Colonic mucosa (tissue), 4 donors: ENCODE data around the gene ZEB2. TPM values are rescaled to one million over a fixed set of nuclear protein-coding genes. Genes with fewer than 3 reads are reported as not detected.

Experiments used
- DNase-seq: peaks from one replicate; pipeline ENCODE4 v3.0.0-alpha.2; 2020
- H3K27ac ChIP-seq: fragments of 200-600 bp; one replicate; pipeline ENCODE4 v1.8.0; 2021
- H3K27me3 ChIP-seq: fragments of 200-600 bp; one replicate; pipeline ENCODE4 v1.8.0; 2021
- H3K36me3 ChIP-seq: fragments of 200-600 bp; one replicate; pipeline ENCODE4 v1.8.0; 2021
- H3K4me1 ChIP-seq: fragments of 200-600 bp; one replicate; pipeline ENCODE4 v1.8.0; 2021; ENCODE audit warnings: mild to moderate bottlenecking
- H3K4me3 ChIP-seq: fragments of 200-600 bp; one replicate; pipeline ENCODE4 v1.8.0; 2021
- H3K9ac ChIP-seq, 2 donors: one replicate each; pipeline ENCODE4 v1.7.0; 2013; ENCODE audit warnings: control low read depth in 2 of 2, low read depth in 2 of 2, low read length in 2 of 2
- H3K9me3 ChIP-seq: fragments of 200-600 bp; one replicate; pipeline ENCODE4 v1.8.0; 2021
- CTCF ChIP-seq: fragments of 200-600 bp; IDR thresholded peaks from one replicate; pipeline ENCODE4 v1.8.0; 2022; ENCODE audit warnings: antibody characterized with exemption, mild to moderate bottlenecking
- intact Hi-C: fragments of 100-400 bp; cut with DNase I; formaldehyde crosslinking; loops from one replicate; pipeline ENCODE4 v1.14.1; 2022
- total RNA-seq, 2 donors: library from RNA; stranded (reverse); fragmentation: NEBNext Ultra II Directional in 1 of 2; extraction: Animal tissue kit (Norgen Biotek cat#: 25700) in 1 of 2; gene quantifications; one replicate each; pipeline ENCODE4 v1.2.1, GENCODE V29; 2021
- donor health status: healthy.
- donor health status: DM: no; HTN: no; CAD: no.
- donor health status: DM: no; HTN: no; CAD: no.

The ZEB2 gene
- total RNA-seq, 2 donors from 2014 or later = 17.4 to 29.6 TPM

DNA sequence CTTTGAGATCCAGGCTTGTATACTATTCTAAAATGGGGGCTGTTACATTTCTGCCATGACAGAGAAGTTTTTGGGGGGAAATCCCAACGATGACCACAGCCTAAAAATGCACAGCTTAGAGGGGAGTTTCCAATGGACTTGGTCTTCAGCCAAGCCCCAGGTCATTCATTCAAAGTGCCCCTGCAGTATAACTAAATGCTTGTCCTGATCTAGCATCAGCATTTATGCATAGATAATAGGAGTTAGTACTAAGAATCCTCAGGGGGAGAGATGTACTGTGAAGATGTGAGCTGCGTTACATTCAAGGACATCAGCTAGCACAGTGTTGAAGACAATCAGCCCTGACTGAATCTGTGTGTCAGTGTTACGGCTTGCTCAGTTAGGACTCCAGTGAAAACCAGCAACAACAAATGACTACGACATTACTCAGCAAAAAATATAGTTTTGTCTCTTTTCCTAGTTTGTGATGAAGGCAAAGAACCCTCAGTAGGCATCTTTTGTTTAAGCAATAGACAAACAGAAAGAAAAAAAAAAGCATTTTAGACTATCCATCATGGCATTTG, 160.9 kb downstream of the ZEB2 start:
- H3K4me3 ChIP-seq = no peak overlapping the region
- no peaks in the 10 kb centered on the region for H3K4me1 ChIP-seq
- TF ChIP-seq CTCF = no peak
- intact Hi-C loops = no loop called here
- H3K27me3 ChIP-seq = no peaks in the 10 kb centered on the region
- DNase-seq = no peak
- H3K36me3 ChIP-seq = no peaks in the 10 kb centered on the region
- H3K27ac ChIP-seq = no peak overlapping the region
- no peaks in the 10 kb centered on the region for H3K9me3 ChIP-seq
- no peak overlapping the region for H3K9ac ChIP-seq

GRCh38 chr2:144358374-144358964, 161.4 kb downstream of the ZEB2 start:
- no peak for DNase-seq
- Histone ChIP-seq H3K9me3 (no peaks in the 10 kb centered on the region), H3K4me1 (no peaks in the 10 kb centered on the region), H3K36me3 (no peaks in the 10 kb centered on the region), H3K4me3 (no peak overlapping the region), H3K27ac (no peak overlapping the region), H3K27me3 (no peaks in the 10 kb centered on the region), H3K9ac (no peak overlapping the region)
- intact Hi-C loops = no loop called here
- TF ChIP-seq CTCF = no peak

DNA sequence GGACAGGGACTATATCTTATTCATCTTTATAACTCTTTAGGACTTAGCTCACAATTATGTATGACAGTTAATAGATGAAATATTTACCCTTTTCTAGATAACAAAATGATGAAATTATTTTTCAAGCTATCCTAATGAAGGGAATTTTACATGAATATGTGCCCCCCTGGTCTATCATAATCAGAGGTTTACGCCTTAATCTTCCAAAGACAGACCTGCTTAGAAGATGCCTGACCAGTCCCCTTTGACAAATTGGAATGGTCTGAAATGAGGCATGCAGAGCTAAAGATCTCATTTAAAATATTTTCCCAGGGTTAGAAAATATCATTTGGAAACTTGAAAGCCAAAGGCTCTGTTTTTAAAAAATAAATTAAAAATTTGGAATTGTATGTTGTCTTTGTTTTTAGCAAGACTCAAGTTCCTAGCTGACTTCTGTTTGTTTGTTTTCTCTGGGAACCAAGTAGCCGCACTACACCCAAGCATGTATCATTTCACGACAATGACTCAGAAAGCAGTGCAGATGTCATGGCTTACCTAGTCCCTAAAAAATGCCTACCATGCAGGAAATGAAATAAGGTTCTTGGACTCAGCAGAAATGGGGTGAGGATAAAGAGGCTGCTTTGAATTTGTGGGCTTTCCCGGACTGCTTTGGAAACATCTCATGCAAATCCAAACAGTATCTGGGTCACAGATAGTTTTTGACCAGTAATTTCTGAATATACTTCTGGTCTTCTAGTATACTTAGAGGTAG, 162.1 kb downstream of the ZEB2 start:
- no peak for TF ChIP-seq CTCF
- Histone ChIP-seq H3K27ac (no peak overlapping the region), H3K9me3 (no peaks in the 10 kb centered on the region), H3K9ac (no peak overlapping the region), H3K27me3 (no peaks in the 10 kb centered on the region), H3K4me1 (no peaks in the 10 kb centered on the region), H3K4me3 (no peak overlapping the region), H3K36me3 (no peaks in the 10 kb centered on the region)
- intact Hi-C loops = no loop called here
- DNase-seq = no peak

- no peaks in the 10 kb centered on the region for H3K9me3 ChIP-seq
- DNase-seq = no peak
- TF ChIP-seq CTCF = no peak
- H3K36me3 ChIP-seq = no peaks in the 10 kb centered on the region
- no peak overlapping the region for H3K4me3 ChIP-seq
- no peak overlapping the region for H3K27ac ChIP-seq
- H3K9ac ChIP-seq = no peak overlapping the region
- intact Hi-C loops = no loop called here
- H3K27me3 ChIP-seq = no peaks in the 10 kb centered on the region
- H3K4me1 ChIP-seq = no peaks in the 10 kb centered on the region
Measured at GRCh38 chr2:144356402-144356801, 163.5 kb downstream of the ZEB2 start.

DNA sequence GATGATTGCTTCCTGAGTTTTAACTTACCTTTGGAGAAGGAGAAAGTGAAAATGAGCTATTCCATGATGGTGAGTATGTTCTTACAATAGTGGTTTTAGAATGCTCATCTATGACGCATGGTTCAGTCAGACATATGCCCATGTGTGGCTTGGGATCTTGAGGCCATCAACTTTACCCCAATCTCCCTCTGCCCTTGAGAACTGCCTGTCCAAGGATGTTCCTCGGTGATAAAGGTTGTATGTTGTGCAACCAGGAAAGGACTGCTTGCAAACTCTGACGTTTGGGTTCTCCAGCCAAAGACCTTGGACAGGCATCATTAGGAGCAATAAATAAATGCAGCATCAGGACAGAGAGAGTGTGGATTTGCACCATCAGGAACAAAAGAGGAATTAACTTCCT, 165.0 kb downstream of the ZEB2 start:
- Histone ChIP-seq H3K9me3 (no peaks in the 10 kb centered on the region), H3K27me3 (no peaks in the 10 kb centered on the region), H3K4me1 (no peaks in the 10 kb centered on the region), H3K9ac (no peak overlapping the region), H3K36me3 (no peaks in the 10 kb centered on the region), H3K4me3 (no peak overlapping the region), H3K27ac (no peak overlapping the region)
- intact Hi-C loops = no loop called here
- DNase-seq = no peak
- no peak for TF ChIP-seq CTCF
